IMR-90 (cell line): ENCODE results near the gene HEPHL1. TPM values are rescaled to one million over a fixed set of nuclear protein-coding genes. Genes with fewer than 3 reads are reported as not detected.

ENCODE experiments used
- ATAC-seq: fragments of 200-7000 bp; cut with Tn5 transposase; 2 replicates; pipeline ENCODE4 v1.9.1; 2020; ENCODE audit warnings: low read depth, mild to moderate bottlenecking, moderate library complexity
- BruUV-seq: library from RNA; stranded (reverse); fragments of 400-500 nt; replicated peaks from 2 replicates; lab custom pipeline; 2021; lab: Mats Ljungman, UMichigan
- CTCF ChIA-PET: fragments of 300-600 bp; formaldehyde crosslinking; extraction: SDS; loops from one replicate; lab custom pipeline; 2021; ENCODE audit warnings: antibody characterized with exemption; lab: Yijun Ruan, JAX
- POLR2A ChIA-PET: fragments of 300-600 bp; sonication (Branson Sonifier 250); formaldehyde crosslinking; loops from one replicate; lab custom pipeline; 2022; ENCODE audit warnings: antibody characterized with exemption; ENCODE audit not compliant: unreplicated experiment; lab: Charles Lee
- DNase-seq: peaks from one replicate; pipeline ENCODE4 v3.0.0; 2013
- H2AFZ ChIP-seq: replicated peaks from 2 replicates; pipeline ENCODE3; 2013; ENCODE audit warnings: low read length, mild to moderate bottlenecking; ENCODE audit not compliant: poor library complexity
- H2AK5ac ChIP-seq: 2 replicates; pipeline ENCODE4 v1.6.1; 2013; ENCODE audit warnings: low read depth, low read length, inconsistent platforms
- H2AK9ac ChIP-seq: replicated peaks from 2 replicates; pipeline ENCODE3; 2013; ENCODE audit warnings: mild to moderate bottlenecking, low read depth, low read length, moderate library complexity; ENCODE audit not compliant: poor library complexity
- H2BK120ac ChIP-seq: 2 replicates; pipeline ENCODE4 v1.6.1; 2013; ENCODE audit warnings: low read depth, low read length, inconsistent platforms
- H2BK15ac ChIP-seq: 3 replicates; pipeline ENCODE4 v1.6.1; 2013; ENCODE audit warnings: low read depth, low read length, inconsistent platforms
- H2BK20ac ChIP-seq: 2 replicates; pipeline ENCODE4 v1.6.1; 2013; ENCODE audit warnings: low read depth, mild to moderate bottlenecking, inconsistent platforms, low read length, moderate library complexity
- H2BK5ac ChIP-seq: 2 replicates; pipeline ENCODE4 v1.6.1; 2013; ENCODE audit warnings: mild to moderate bottlenecking, low read depth, low read length, inconsistent platforms; ENCODE audit not compliant: poor library complexity, severe bottlenecking
- H3K14ac ChIP-seq: replicated peaks from 2 replicates; pipeline ENCODE4 v1.6.1; 2013; ENCODE audit warnings: low read depth, low read length, inconsistent platforms
- H3K18ac ChIP-seq: 2 replicates; pipeline ENCODE4 v1.6.1; 2013; ENCODE audit warnings: low read depth, low read length, control low read depth
- H3K23ac ChIP-seq: 2 replicates; pipeline ENCODE4 v1.6.1; 2013; ENCODE audit warnings: low read depth, low read length, inconsistent platforms
- H3K27ac ChIP-seq: 2 replicates; pipeline ENCODE4 v1.5.1; 2013; ENCODE audit warnings: mild to moderate bottlenecking, control low read depth, low read length; ENCODE audit not compliant: insufficient read depth
- H3K27me3 ChIP-seq: 2 replicates; pipeline ENCODE4 v1.6.1; 2013; ENCODE audit warnings: low read length; ENCODE audit not compliant: control insufficient read depth, insufficient read depth
- H3K36me3 ChIP-seq: 2 replicates; pipeline ENCODE4 v1.6.1; 2013; ENCODE audit warnings: low read length, mixed read lengths; ENCODE audit not compliant: control insufficient read depth, insufficient read depth
- H3K4ac ChIP-seq: 2 replicates; pipeline ENCODE4 v1.6.1; 2013; ENCODE audit warnings: low read depth, low read length, inconsistent platforms
- H3K4me1 ChIP-seq: 2 replicates; pipeline ENCODE4 v1.6.1; 2013; ENCODE audit warnings: low read length, mixed read lengths; ENCODE audit not compliant: control insufficient read depth, insufficient read depth
- H3K4me2 ChIP-seq: 2 replicates; pipeline ENCODE4 v1.6.1; 2013; ENCODE audit warnings: low read depth, mild to moderate bottlenecking, control low read depth, low read length, moderate library complexity
- H3K4me3 ChIP-seq: 2 replicates; pipeline ENCODE4 v1.5.1; 2013; ENCODE audit warnings: low read depth, mild to moderate bottlenecking, control low read depth, low read length, moderate library complexity; ENCODE audit not compliant: insufficient read depth
- H3K56ac ChIP-seq: 2 replicates; pipeline ENCODE4 v1.6.1; 2013; ENCODE audit warnings: low read length, inconsistent platforms; ENCODE audit not compliant: insufficient read depth; ENCODE audit errors: extremely low read depth
- H3K79me1 ChIP-seq, 2 experiments: 2 replicates each; pipeline ENCODE4 v1.6.1; 2013; ENCODE audit warnings: low read length in 2 of 2, inconsistent platforms in 1 of 2, low read depth in 1 of 2
- H3K9ac ChIP-seq: 2 replicates; pipeline ENCODE4 v1.6.1; 2013; ENCODE audit warnings: low read depth, low read length, control low read depth
- H3K9me1 ChIP-seq: 2 replicates; pipeline ENCODE4 v1.6.1; 2013; ENCODE audit warnings: low read length, inconsistent platforms; ENCODE audit not compliant: insufficient read depth
- H3K9me3 ChIP-seq: 2 replicates; pipeline ENCODE4 v1.6.1; 2013; ENCODE audit warnings: low read length; ENCODE audit not compliant: control insufficient read depth, insufficient read depth
- H4K20me1 ChIP-seq: 2 replicates; pipeline ENCODE4 v1.6.1; 2013; ENCODE audit warnings: low read length, inconsistent platforms; ENCODE audit not compliant: insufficient read depth
- H4K5ac ChIP-seq: 2 replicates; pipeline ENCODE4 v1.6.1; 2013; ENCODE audit warnings: mild to moderate bottlenecking, low read depth, low read length, control low read depth
- H4K8ac ChIP-seq, 2 experiments: 2 replicates each; pipeline ENCODE4 v1.6.1; 2013; ENCODE audit warnings: low read depth in 2 of 2, low read length in 2 of 2, control low read depth in 1 of 2, inconsistent platforms in 1 of 2
- H4K91ac ChIP-seq: 2 replicates; pipeline ENCODE4 v1.6.1; 2013; ENCODE audit warnings: low read depth, low read length, inconsistent platforms; ENCODE audit not compliant: insufficient read depth
- BHLHE40 ChIP-seq: fragments of 150-350 bp; IDR thresholded peaks from 2 replicates; pipeline ENCODE4 v1.6.1; 2016; ENCODE audit warnings: mild to moderate bottlenecking, low read depth, low read length
- RAD21 ChIP-seq: IDR thresholded peaks from 2 replicates; pipeline ENCODE4 v1.6.1; 2012; ENCODE audit warnings: low read length, improper control_type of control experiment
- RCOR1 ChIP-seq: IDR thresholded peaks from 2 replicates; pipeline ENCODE4 v1.6.1; 2012; ENCODE audit warnings: mild to moderate bottlenecking, low read length, improper control_type of control experiment; ENCODE audit not compliant: insufficient replicate concordance
- WGBS, 2 experiments: methylation state at CpG; one replicate each; pipeline versions ENCODE4 v1.1.5 to v1.1.7; 2013; ENCODE audit warnings: missing lambda C conversion rate in 2 of 2; ENCODE audit not compliant: insufficient read length in 1 of 2; ENCODE audit errors: extremely low coverage in 2 of 2; 5-methylcytosine and 5-hydroxymethylcytosine counted together
- dilution Hi-C: fragments of 300-500 bp; cut with HindIII; formaldehyde crosslinking; loops from one replicate; pipeline ENCODE4 v1.14.3; 2018; ENCODE audit warnings: low sequenced_read_pairs; ENCODE audit not compliant: unreplicated experiment
- in situ Hi-C: fragments of 300-500 bp; cut with MboI; formaldehyde crosslinking; loops from 3 replicates; pipeline ENCODE4 v1.14.3; 2019; ENCODE audit warnings: low sequenced_read_pairs, inconsistent platforms, mixed read lengths
- intact Hi-C: fragments of 100-400 bp; cut with micrococcal nuclease; formaldehyde crosslinking; loops from 2 replicates; pipeline ENCODE4 v1.10.0; 2022
- polyA plus RNA-seq, 3 experiments: library from polyadenylated mRNA; depleted of rRNA; stranded (reverse); fragments of >200 nt; gene quantifications; 2 replicates each; pipeline ENCODE4 v1.2.3, GENCODE V29; 2012; ENCODE audit warnings: low replicate concordance in 1 of 3
- total RNA-seq: library from RNA; depleted of rRNA; stranded (reverse); fragments of >200 nt; gene quantifications from 2 replicates; pipeline ENCODE4 v1.2.3, GENCODE V29; 2012
- TF ChIP-seq, protein P1 (sequence below): fragments of 150-350 bp; IDR thresholded peaks from 2 replicates; pipeline ENCODE4 v1.6.1; 2017; ENCODE audit warnings: mild to moderate bottlenecking, antibody characterized with exemption, low read length, low read depth

HEPHL1 gene
- total and polyA plus RNA-seq, 2 of the 4 experiments (the other 2 are of a cell fraction): under 0.01 to 0.02 TPM

DNA sequence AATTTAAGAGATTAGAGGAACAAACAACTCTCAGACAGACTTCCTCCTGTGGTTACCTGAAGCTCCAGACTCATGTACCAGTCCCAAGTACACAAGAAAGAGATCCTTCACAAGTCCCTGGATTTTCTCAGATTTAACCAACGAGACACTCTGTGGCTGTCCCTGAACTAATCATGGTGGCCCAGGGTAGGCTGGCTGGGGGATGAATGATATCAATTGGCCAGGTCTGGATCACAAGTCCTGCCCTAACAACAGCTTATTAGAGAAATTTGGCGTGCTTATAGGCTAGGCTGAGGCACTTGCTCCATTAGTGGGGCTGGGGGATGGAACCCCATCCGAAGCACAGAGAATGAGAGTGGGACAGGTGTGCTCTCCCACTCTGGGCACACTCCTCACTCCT is 22.1 kb downstream of the HEPHL1 start:
- dilution Hi-C loops (no loop called here), intact Hi-C loops (no loop called here), in situ Hi-C loops (no loop called here)
- Histone ChIP-seq H3K4me2 (no peak overlapping the region), H3K27ac (no peak overlapping the region), H2BK20ac (no peak overlapping the region), H4K8ac (no peak overlapping the region), H3K9ac (no peak overlapping the region), H3K23ac (no peak overlapping the region), H4K20me1 (no peaks in the 10 kb centered on the region), H2BK120ac (no peak overlapping the region), H3K4me1 (no peaks in the 10 kb centered on the region), H3K79me1 (no peaks in the 10 kb centered on the region), H4K5ac (no peak overlapping the region), H2BK15ac (no peak overlapping the region), H3K27me3 (peaks cover 2% of the 10 kb centered on the region; the same call in 1 of the 2 replicates), H4K91ac (no peak overlapping the region), H3K14ac (no peak overlapping the region), H2BK5ac (no peak overlapping the region), H3K9me3 (no peaks in the 10 kb centered on the region), H3K4me3 (no peak overlapping the region), H3K9me1 (no peaks in the 10 kb centered on the region; the same call in 1 of the 2 replicates), H2AK5ac (no peak overlapping the region), H3K56ac (no peak overlapping the region), H2AFZ (no peak overlapping the region), H3K18ac (no peak overlapping the region), H2AK9ac (no peak overlapping the region), H3K36me3 (no peaks in the 10 kb centered on the region), H3K4ac (no peak overlapping the region)
- ChIA-PET POLR2A (no interaction called here), CTCF (no interaction called here)
- DNase-seq (no peak), ATAC-seq (no peak)
- no TSS peak for BruUV-seq
- no peak for TF ChIP-seq RAD21
- no peak for TF ChIP-seq RCOR1
- TF ChIP-seq, protein P1, sequence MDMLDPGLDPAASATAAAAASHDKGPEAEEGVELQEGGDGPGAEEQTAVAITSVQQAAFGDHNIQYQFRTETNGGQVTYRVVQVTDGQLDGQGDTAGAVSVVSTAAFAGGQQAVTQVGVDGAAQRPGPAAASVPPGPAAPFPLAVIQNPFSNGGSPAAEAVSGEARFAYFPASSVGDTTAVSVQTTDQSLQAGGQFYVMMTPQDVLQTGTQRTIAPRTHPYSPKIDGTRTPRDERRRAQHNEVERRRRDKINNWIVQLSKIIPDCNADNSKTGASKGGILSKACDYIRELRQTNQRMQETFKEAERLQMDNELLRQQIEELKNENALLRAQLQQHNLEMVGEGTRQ: no peak
- TF ChIP-seq BHLHE40: no peak
- WGBS, 2 experiments: no CpG with 5 or more reads among the region's 3 CpGs
